Loucy (cell line): ENCODE measurements around the gene ITGB3.

Experiments used
- CTCF ChIP-seq: fragments of 200-600 bp; sonication (generic); conservative IDR thresholded peaks from 2 replicates; pipeline ENCODE4 v1.5.1; 2014; ENCODE audit warnings: mild to moderate bottlenecking, antibody characterized with exemption, low read length
- EZH2phosphoT487 ChIP-seq: fragments of 200-600 bp; IDR thresholded peaks from 2 replicates; pipeline ENCODE4 v1.6.1; 2018; ENCODE audit warnings: antibody characterized with exemption, mild to moderate bottlenecking, moderate library complexity, borderline replicate concordance

GRCh38 chr17:47332287-47332686, 78.7 kb downstream of the ITGB3 start:
- no peak for TF ChIP-seq CTCF
- TF ChIP-seq EZH2phosphoT487 = no peak
